AG09309 (cell line): ENCODE results near the gene TALDO1.

Experiments
- DNase-seq: peaks from one replicate; pipeline ENCODE4 v3.0.0-alpha.2; 2010; ENCODE audit warnings: low read depth
- H3K4me3 ChIP-seq: 2 replicates; pipeline ENCODE4 v1.5.1; 2011; ENCODE audit warnings: mild to moderate bottlenecking, low read depth, low read length, moderate library complexity; ENCODE audit not compliant: control insufficient read depth
- CTCF ChIP-seq: IDR thresholded peaks from 2 replicates; pipeline ENCODE4 v1.5.1; 2011; ENCODE audit warnings: mild to moderate bottlenecking, low read depth, low read length, inconsistent platforms; ENCODE audit not compliant: insufficient read depth, control insufficient read depth; ENCODE audit errors: missing control alignments

The TALDO1 gene

GRCh38 chr11:797296-798092 lies 50.2 kb downstream of the TALDO1 start:
- no peak for TF ChIP-seq CTCF
- DNase-seq: no peak
- peak overlapping the region; percentile 77 for H3K4me3 ChIP-seq

- peak within 1 kb of the TSS; percentile 77 for H3K4me3 ChIP-seq
- no peak for DNase-seq
- TF ChIP-seq CTCF: peak; percentile 59
Observed at GRCh38 chr11:798093-798713, 50.9 kb downstream of the TALDO1 start, which contains the start of gene SLC25A22. TSS of gene SLC25A22 (minus strand) at chr11:798281. CDS start at chr11:795006, 3,275 bp downstream.

GRCh38 chr11:799641-800316 lies 52.5 kb downstream of the TALDO1 start:
- H3K4me3 ChIP-seq: no peak overlapping the region
- TF ChIP-seq CTCF: no peak
- DNase-seq: no peak

GRCh38 chr11:800473-800872 lies 53.2 kb downstream of the TALDO1 start:
- no peak for TF ChIP-seq CTCF
- DNase-seq: no peak
- H3K4me3 ChIP-seq: no peak overlapping the region

- no peak for DNase-seq
- H3K4me3 ChIP-seq: no peak overlapping the region
- TF ChIP-seq CTCF: no peak
Observed at GRCh38 chr11:801097-801780, 54.0 kb downstream of the TALDO1 start.

GRCh38 chr11:802018-802617 lies 54.9 kb downstream of the TALDO1 start:
- no peak overlapping the region for H3K4me3 ChIP-seq
- no peak for DNase-seq
- no peak for TF ChIP-seq CTCF
